Measurements from ENCODE around the gene NRAP. TPM values are rescaled to one million over a fixed set of nuclear protein-coding genes. Genes with fewer than 3 reads are reported as not detected.

NRAP gene
- polyA plus RNA-seq, 1 donor (not counting 4 experiments of a cell fraction or from before 2014, with no cell fraction given) = not detected

- Histone ChIP-seq H3K27ac (ENCODE audit: control insufficient read depth, insufficient read depth, low read length) (no peak overlapping the region), H2AFZ (ENCODE audit: control insufficient read depth, low read length) (no peak overlapping the region), H3K9ac (ENCODE audit: control insufficient read depth, extremely low read depth, insufficient read depth, low read length) (no peak overlapping the region), H3K79me2 (ENCODE audit: control insufficient read depth, insufficient read depth, low read length) (no peaks in the 10 kb centered on the region), H3K27me3 (ENCODE audit: control insufficient read depth, extremely low read depth, insufficient read depth, low read length) (no peaks in the 10 kb centered on the region), H3K9me1 (ENCODE audit: control insufficient read depth, extremely low read depth, insufficient read depth, low read length) (no peaks in the 10 kb centered on the region), H3K4me1 (ENCODE audit: control insufficient read depth, extremely low read depth, insufficient read depth, low read length) (no peaks in the 10 kb centered on the region), H3K36me3 (ENCODE audit: control insufficient read depth in 2 of 2, extremely low read depth in 1 of 2, insufficient read depth in 2 of 2, low read length in 2 of 2) (no peaks in the 10 kb centered on the region), H4K20me1 (ENCODE audit: control insufficient read depth, extremely low read depth, insufficient read depth, low read length) (no peaks in the 10 kb centered on the region), H3K4me2 (ENCODE audit: control insufficient read depth, extremely low read depth, insufficient read depth, low read depth, low read length) (no peak overlapping the region), H3K9me3 (ENCODE audit: control insufficient read depth, low read depth, low read length) (no peaks in the 10 kb centered on the region), H3K4me3 (ENCODE audit: control insufficient read depth in 2 of 3, extremely low read depth in 1 of 3, insufficient read depth in 2 of 3, low read depth in 1 of 3, low read length in 3 of 3) (no peak overlapping the region)
- no peak for DNase-seq (ENCODE audit: low read depth, low spot score)
- no peak for FAIRE-seq
- TF ChIP-seq CTCF (optimal IDR thresholded peaks at IDR 0.05 in 1 of 3, IDR thresholded peaks at IDR 0.05 in 1 of 3, conservative IDR thresholded peaks at IDR 0.05 in 1 of 3; ENCODE audit: extremely low read depth in 1 of 3, insufficient read depth in 2 of 3, low read length in 3 of 3) = no peak
- no peak for TF ChIP-seq EZH2 (IDR thresholded peaks at IDR 0.05; ENCODE audit: low read length)
- dilution Hi-C loops (cut with MboI; ENCODE audit: extremely low pct_ligation_motif_present, low sequenced_read_pairs) = no loop called here
These were observed 119.4 kb downstream of the NRAP start for GRCh38 chr10:113544392-113544791.

GRCh38 chr10:113543107-113543955 is 120.5 kb downstream of the NRAP start:
- H3K4me2 ChIP-seq (ENCODE audit: control insufficient read depth, extremely low read depth, insufficient read depth, low read depth, low read length) = no peak overlapping the region
- DNase-seq (ENCODE audit: low read depth, low spot score) = no peak
- no peak overlapping the region for H2AFZ ChIP-seq (ENCODE audit: control insufficient read depth, low read length)
- no peaks in the 10 kb centered on the region for H3K36me3 ChIP-seq (ENCODE audit: control insufficient read depth in 2 of 2, extremely low read depth in 1 of 2, insufficient read depth in 2 of 2, low read length in 2 of 2)
- no peaks in the 10 kb centered on the region for H3K9me3 ChIP-seq (ENCODE audit: control insufficient read depth, low read depth, low read length)
- H3K4me3 ChIP-seq (ENCODE audit: control insufficient read depth in 2 of 3, extremely low read depth in 1 of 3, insufficient read depth in 2 of 3, low read depth in 1 of 3, low read length in 3 of 3) = no peak overlapping the region
- H3K9me1 ChIP-seq (ENCODE audit: control insufficient read depth, extremely low read depth, insufficient read depth, low read length) = no peaks in the 10 kb centered on the region
- no peak for FAIRE-seq
- H3K27ac ChIP-seq (ENCODE audit: control insufficient read depth, insufficient read depth, low read length) = no peak overlapping the region
- no peak overlapping the region for H3K9ac ChIP-seq (ENCODE audit: control insufficient read depth, extremely low read depth, insufficient read depth, low read length)
- TF ChIP-seq CTCF (optimal IDR thresholded peaks at IDR 0.05 in 1 of 3, IDR thresholded peaks at IDR 0.05 in 1 of 3, conservative IDR thresholded peaks at IDR 0.05 in 1 of 3; ENCODE audit: extremely low read depth in 1 of 3, insufficient read depth in 2 of 3, low read length in 3 of 3) = no peak
- no peak for TF ChIP-seq EZH2 (IDR thresholded peaks at IDR 0.05; ENCODE audit: low read length)
- no peaks in the 10 kb centered on the region for H3K4me1 ChIP-seq (ENCODE audit: control insufficient read depth, extremely low read depth, insufficient read depth, low read length)
- dilution Hi-C loops (cut with MboI; ENCODE audit: extremely low pct_ligation_motif_present, low sequenced_read_pairs) = no loop called here
- H3K79me2 ChIP-seq (ENCODE audit: control insufficient read depth, insufficient read depth, low read length) = no peaks in the 10 kb centered on the region
- H4K20me1 ChIP-seq (ENCODE audit: control insufficient read depth, extremely low read depth, insufficient read depth, low read length) = no peaks in the 10 kb centered on the region
- H3K27me3 ChIP-seq (ENCODE audit: control insufficient read depth, extremely low read depth, insufficient read depth, low read length) = peaks cover 4% of the 10 kb centered on the region
